Measurements from ENCODE around the gene USP24. TPM values are rescaled to one million over a fixed set of nuclear protein-coding genes. Genes with fewer than 3 reads are reported as not detected.

USP24 gene
- total and polyA plus RNA-seq, 10 of the 15 experiments (the other 5 are each of a cell fraction or from before 2014, with no cell fraction given) = 4.6 to 36.5 (median 25.3) TPM

- TF ChIP-seq ZNF217 (IDR thresholded peaks at IDR 0.05) = no peak
- TF ChIP-seq EZH2 (IDR thresholded peaks at IDR 0.05; ENCODE audit: borderline replicate concordance, control insufficient read depth, low read depth, low read length) = no peak
- no peak for TF ChIP-seq GABPA (IDR thresholded peaks at IDR 0.05; ENCODE audit: low read depth)
- TF ChIP-seq, protein P1, sequence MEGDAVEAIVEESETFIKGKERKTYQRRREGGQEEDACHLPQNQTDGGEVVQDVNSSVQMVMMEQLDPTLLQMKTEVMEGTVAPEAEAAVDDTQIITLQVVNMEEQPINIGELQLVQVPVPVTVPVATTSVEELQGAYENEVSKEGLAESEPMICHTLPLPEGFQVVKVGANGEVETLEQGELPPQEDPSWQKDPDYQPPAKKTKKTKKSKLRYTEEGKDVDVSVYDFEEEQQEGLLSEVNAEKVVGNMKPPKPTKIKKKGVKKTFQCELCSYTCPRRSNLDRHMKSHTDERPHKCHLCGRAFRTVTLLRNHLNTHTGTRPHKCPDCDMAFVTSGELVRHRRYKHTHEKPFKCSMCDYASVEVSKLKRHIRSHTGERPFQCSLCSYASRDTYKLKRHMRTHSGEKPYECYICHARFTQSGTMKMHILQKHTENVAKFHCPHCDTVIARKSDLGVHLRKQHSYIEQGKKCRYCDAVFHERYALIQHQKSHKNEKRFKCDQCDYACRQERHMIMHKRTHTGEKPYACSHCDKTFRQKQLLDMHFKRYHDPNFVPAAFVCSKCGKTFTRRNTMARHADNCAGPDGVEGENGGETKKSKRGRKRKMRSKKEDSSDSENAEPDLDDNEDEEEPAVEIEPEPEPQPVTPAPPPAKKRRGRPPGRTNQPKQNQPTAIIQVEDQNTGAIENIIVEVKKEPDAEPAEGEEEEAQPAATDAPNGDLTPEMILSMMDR (IDR thresholded peaks at IDR 0.05 in 2 of 3, conservative IDR thresholded peaks at IDR 0.05 in 1 of 3; ENCODE audit: control insufficient read depth in 2 of 3, extremely low read depth in 1 of 3, insufficient read depth in 1 of 3, low read depth in 3 of 3, low read length in 3 of 3) = peak; percentile 70 to 84 (median 75)
- peak; percentile 94 for TF ChIP-seq RAD21 (IDR thresholded peaks at IDR 0.05; ENCODE audit: insufficient read depth, low read depth, low read length)
- no peak for TF ChIP-seq ELK1 (IDR thresholded peaks at IDR 0.05; ENCODE audit: low read depth, low read length)
- no peak for TF ChIP-seq FOS (IDR thresholded peaks at IDR 0.05; ENCODE audit: borderline replicate concordance, extremely low read depth, insufficient read length)
- TF ChIP-seq TBL1XR1 (IDR thresholded peaks at IDR 0.05; ENCODE audit: low read depth, low read length) = no peak
- TF ChIP-seq TCF12 (IDR thresholded peaks at IDR 0.05; ENCODE audit: low read depth, low read length) = no peak
- no peak for TF ChIP-seq IRF4 (IDR thresholded peaks at IDR 0.05; ENCODE audit: low read depth, low read length)
- TF ChIP-seq NR2C2 (IDR thresholded peaks at IDR 0.05; ENCODE audit: borderline replicate concordance, control insufficient read depth, insufficient read length, low read depth) = no peak
- TF ChIP-seq, protein P2, sequence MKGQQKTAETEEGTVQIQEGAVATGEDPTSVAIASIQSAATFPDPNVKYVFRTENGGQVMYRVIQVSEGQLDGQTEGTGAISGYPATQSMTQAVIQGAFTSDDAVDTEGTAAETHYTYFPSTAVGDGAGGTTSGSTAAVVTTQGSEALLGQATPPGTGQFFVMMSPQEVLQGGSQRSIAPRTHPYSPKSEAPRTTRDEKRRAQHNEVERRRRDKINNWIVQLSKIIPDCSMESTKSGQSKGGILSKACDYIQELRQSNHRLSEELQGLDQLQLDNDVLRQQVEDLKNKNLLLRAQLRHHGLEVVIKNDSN (IDR thresholded peaks at IDR 0.05; ENCODE audit: borderline replicate concordance, extremely low read length, insufficient read depth, low read depth, low read length) = no peak
- TF ChIP-seq ZZZ3 (IDR thresholded peaks at IDR 0.05; ENCODE audit: control insufficient read depth, insufficient read length, low read depth) = no peak
- peak; percentile 92 for TF ChIP-seq SMC3 (IDR thresholded peaks at IDR 0.05; ENCODE audit: borderline replicate concordance, low read length)
- TF ChIP-seq IKZF1 (conservative IDR thresholded peaks at IDR 0.05) = no peak
- TF ChIP-seq, protein P3, sequence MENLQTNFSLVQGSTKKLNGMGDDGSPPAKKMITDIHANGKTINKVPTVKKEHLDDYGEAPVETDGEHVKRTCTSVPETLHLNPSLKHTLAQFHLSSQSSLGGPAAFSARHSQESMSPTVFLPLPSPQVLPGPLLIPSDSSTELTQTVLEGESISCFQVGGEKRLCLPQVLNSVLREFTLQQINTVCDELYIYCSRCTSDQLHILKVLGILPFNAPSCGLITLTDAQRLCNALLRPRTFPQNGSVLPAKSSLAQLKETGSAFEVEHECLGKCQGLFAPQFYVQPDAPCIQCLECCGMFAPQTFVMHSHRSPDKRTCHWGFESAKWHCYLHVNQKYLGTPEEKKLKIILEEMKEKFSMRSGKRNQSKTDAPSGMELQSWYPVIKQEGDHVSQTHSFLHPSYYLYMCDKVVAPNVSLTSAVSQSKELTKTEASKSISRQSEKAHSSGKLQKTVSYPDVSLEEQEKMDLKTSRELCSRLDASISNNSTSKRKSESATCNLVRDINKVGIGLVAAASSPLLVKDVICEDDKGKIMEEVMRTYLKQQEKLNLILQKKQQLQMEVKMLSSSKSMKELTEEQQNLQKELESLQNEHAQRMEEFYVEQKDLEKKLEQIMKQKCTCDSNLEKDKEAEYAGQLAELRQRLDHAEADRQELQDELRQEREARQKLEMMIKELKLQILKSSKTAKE (IDR thresholded peaks at IDR 0.05; ENCODE audit: low read depth, poor library complexity, severe bottlenecking) = peak; percentile 41
- TF ChIP-seq HSF1 (IDR thresholded peaks at IDR 0.05; ENCODE audit: low read depth, low read length) = no peak
- TF ChIP-seq, protein P4, sequence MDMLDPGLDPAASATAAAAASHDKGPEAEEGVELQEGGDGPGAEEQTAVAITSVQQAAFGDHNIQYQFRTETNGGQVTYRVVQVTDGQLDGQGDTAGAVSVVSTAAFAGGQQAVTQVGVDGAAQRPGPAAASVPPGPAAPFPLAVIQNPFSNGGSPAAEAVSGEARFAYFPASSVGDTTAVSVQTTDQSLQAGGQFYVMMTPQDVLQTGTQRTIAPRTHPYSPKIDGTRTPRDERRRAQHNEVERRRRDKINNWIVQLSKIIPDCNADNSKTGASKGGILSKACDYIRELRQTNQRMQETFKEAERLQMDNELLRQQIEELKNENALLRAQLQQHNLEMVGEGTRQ (IDR thresholded peaks at IDR 0.05; ENCODE audit: borderline replicate concordance, low read depth, low read length) = no peak
- TF ChIP-seq POLR2A (IDR thresholded peaks at IDR 0.05; ENCODE audit: low read depth, low read length) = no peak
Measured at GRCh38 chr1:55140546-55140983, 74.6 kb downstream of the USP24 start (continued).

All from GM12878 (cell line).